NCI-H526 (cell line): ENCODE data around the gene SORL1.
A peak's percentile ranks its signal among the peaks of the same experiment; 100 is the strongest.
"Not testable (repeated sequence)": the region's sequence is repeated elsewhere in the genome, so short reads cannot be mapped to it uniquely, and the experiment has no call there.

ENCODE experiments used
- DNase-seq, 2 experiments: peaks; one replicate each; lab custom pipeline; 2025; lab: John Stamatoyannopoulos, UW

The SORL1 gene

GRCh38 chr11:121626980-121627379 is 174.9 kb downstream of the SORL1 start:
- no peak for DNase-seq

- no peak for DNase-seq
Observed at GRCh38 chr11:121630041-121630440, 177.9 kb downstream of the SORL1 start.

- DNase-seq, result no peak
Observed at GRCh38 chr11:121631456-121631855, 179.3 kb downstream of the SORL1 start.

GRCh38 chr11:121634273-121634672 is 182.2 kb downstream of the SORL1 start:
- DNase-seq, result no peak

GRCh38 chr11:121634889-121635288 is 182.8 kb downstream of the SORL1 start:
- no peak for DNase-seq

- DNase-seq, result no peak
Observed at GRCh38 chr11:121636081-121636799, 184.1 kb downstream of the SORL1 start.

GRCh38 chr11:121636800-121637176 is 184.7 kb downstream of the SORL1 start:
- DNase-seq, result no peak

- not testable (repeated sequence) for DNase-seq
Observed at GRCh38 chr11:121637587-121637986, 185.5 kb downstream of the SORL1 start.

GRCh38 chr11:121643479-121644186 is 191.5 kb downstream of the SORL1 start:
- DNase-seq, result no peak

- DNase-seq, result no peak
Observed at GRCh38 chr11:121644187-121644512, 192.0 kb downstream of the SORL1 start.

- no peak for DNase-seq
Observed at GRCh38 chr11:121645001-121645400, 192.9 kb downstream of the SORL1 start.

GRCh38 chr11:121645596-121645995 is 193.5 kb downstream of the SORL1 start:
- no peak for DNase-seq

- no peak for DNase-seq
Observed at GRCh38 chr11:121648306-121648705, 196.2 kb downstream of the SORL1 start.

GRCh38 chr11:121649798-121650197 is 197.7 kb downstream of the SORL1 start:
- DNase-seq, result no peak

GRCh38 chr11:121650351-121651256 is 198.5 kb downstream of the SORL1 start:
- no peak for DNase-seq

- no peak for DNase-seq
Observed at GRCh38 chr11:121651257-121651605, 199.1 kb downstream of the SORL1 start.

GRCh38 chr11:121652971-121653370 is 200.9 kb downstream of the SORL1 start:
- peak in 1 of 2 experiments; percentile 51 for DNase-seq

- peak in 1 of 2 experiments; percentile 73 for DNase-seq
Observed at GRCh38 chr11:121654259-121654842, 202.2 kb downstream of the SORL1 start.

GRCh38 chr11:121654843-121655536 is 202.9 kb downstream of the SORL1 start:
- DNase-seq, result peak in 1 of 2 experiments; percentile 68

- DNase-seq, result peak; percentile 89 to 95
Observed at GRCh38 chr11:121655537-121656327, 203.6 kb downstream of the SORL1 start.
